Measurements from ENCODE around the gene MGLL.

- TF ChIP-seq POLR2AphosphoS5 (IDR thresholded peaks at IDR 0.05; ENCODE audit: borderline replicate concordance, low read depth, low read length) (no peak), FOXP2 (optimal IDR thresholded peaks at IDR 0.05; ENCODE audit: control extremely low read depth, extremely low read length, insufficient read depth) (no peak), EZH2 (IDR thresholded peaks at IDR 0.05) (no peak)
Measured at GRCh38 chr3:127686512-127686894, 135.8 kb downstream of the MGLL start.

Data from SK-N-MC (cell line).